ENCODE results near the gene AP2A1.
A peak's percentile ranks its signal among the peaks of the same experiment; 100 is the strongest.

Gene AP2A1

GRCh38 chr19:49849433-49850220 lies 82.8 kb downstream of the AP2A1 start:
- Histone ChIP-seq H3K36me3 (ENCODE audit: insufficient read depth) (no peaks in the 10 kb centered on the region), H2AFZ (ENCODE audit: low read depth) (no peak overlapping the region), H3K4me1 (ENCODE audit: low read depth, poor library complexity, severe bottlenecking) (peaks cover 64% of the 10 kb centered on the region), H3K27ac (no peak overlapping the region), H3K4me2 (peak overlapping the region; percentile 58; the same call in 1 of the 2 replicates), H3K79me2 (ENCODE audit: insufficient read depth, low read depth) (peaks cover 35% of the 10 kb centered on the region), H4K20me1 (ENCODE audit: insufficient read depth) (no peaks in the 10 kb centered on the region), H3K9ac (no peak overlapping the region), H3K27me3 (ENCODE audit: insufficient read depth, low read depth) (no peaks in the 10 kb centered on the region), H3K4me3 (IDR thresholded peaks at IDR 0.05; ENCODE audit: insufficient read depth, low read depth, low read length) (no peak overlapping the region)
- TF ChIP-seq CTCF (conservative IDR thresholded peaks at IDR 0.05; ENCODE audit: low read depth, low read length) = no peak

GRCh38 chr19:49850221-49850486 lies 83.4 kb downstream of the AP2A1 start:
- Histone ChIP-seq H3K4me1 (ENCODE audit: low read depth, poor library complexity, severe bottlenecking) (peaks cover 59% of the 10 kb centered on the region), H3K4me2 (peak overlapping the region; percentile 58; the same call in 1 of the 2 replicates), H3K27ac (no peak overlapping the region), H2AFZ (ENCODE audit: low read depth) (peak overlapping the region; percentile 92; the same call in 1 of the 2 replicates), H4K20me1 (ENCODE audit: insufficient read depth) (no peaks in the 10 kb centered on the region), H3K9ac (peak overlapping the region; percentile 94; the same call in 1 of the 2 replicates), H3K4me3 (IDR thresholded peaks at IDR 0.05; ENCODE audit: insufficient read depth, low read depth, low read length) (no peak overlapping the region), H3K79me2 (ENCODE audit: insufficient read depth, low read depth) (peaks cover 35% of the 10 kb centered on the region), H3K27me3 (ENCODE audit: insufficient read depth, low read depth) (no peaks in the 10 kb centered on the region), H3K36me3 (ENCODE audit: insufficient read depth) (no peaks in the 10 kb centered on the region)
- TF ChIP-seq CTCF (conservative IDR thresholded peaks at IDR 0.05; ENCODE audit: low read depth, low read length) = no peak

- Histone ChIP-seq H3K4me1 (ENCODE audit: low read depth, poor library complexity, severe bottlenecking) (peaks cover 53% of the 10 kb centered on the region), H3K9ac (peak within 1 kb of the TSS; percentile 94), H2AFZ (ENCODE audit: low read depth) (peak within 1 kb of the TSS; percentile 92)
Observed at GRCh38 chr19:49850487-49851342, 83.9 kb downstream of the AP2A1 start, which contains the start of gene PTOV1. PTOV1 (plus strand) TSS chr19:49851159.

More at GRCh38 chr19:49850487-49851342, 83.9 kb downstream of the AP2A1 start, which contains the start of gene PTOV1:
- Histone ChIP-seq H3K4me2 (peak within 1 kb of the TSS; percentile 58; the same call in 1 of the 2 replicates), H3K79me2 (ENCODE audit: insufficient read depth, low read depth) (peaks cover 35% of the 10 kb centered on the region), H3K36me3 (ENCODE audit: insufficient read depth) (no peaks in the 10 kb centered on the region), H4K20me1 (ENCODE audit: insufficient read depth) (no peaks in the 10 kb centered on the region), H3K27me3 (ENCODE audit: insufficient read depth, low read depth) (no peaks in the 10 kb centered on the region), H3K4me3 (IDR thresholded peaks at IDR 0.05; ENCODE audit: insufficient read depth, low read depth, low read length) (no peak within 1 kb of the TSS), H3K27ac (peak within 1 kb of the TSS; percentile 87)
- TF ChIP-seq CTCF (conservative IDR thresholded peaks at IDR 0.05; ENCODE audit: low read depth, low read length) = no peak

All from KMS-11 (cell line).